HEK293 (cell line): ENCODE data around the gene PXMP2.
A peak's percentile ranks its signal among the peaks of the same experiment; 100 is the strongest.

Source experiments
- CTCF ChIA-PET: fragments of 350-600 bp; formaldehyde crosslinking; extraction: SDS; loops from one replicate; lab custom pipeline; 2021; ENCODE audit warnings: antibody characterized with exemption; lab: Yijun Ruan, JAX
- POLR2A ChIA-PET: fragments of 300-600 bp; formaldehyde crosslinking; extraction: SDS; loops from one replicate; lab custom pipeline; 2020; ENCODE audit warnings: antibody characterized with exemption, inconsistent platforms; lab: Yijun Ruan, JAX
- H3K27ac ChIP-seq: fragments of 200-500 bp; sonication (Bioruptor generic); 2 replicates; pipeline ENCODE4 v1.5.1; 2014; ENCODE audit warnings: low read depth, low read length, control low read depth, inconsistent platforms; ENCODE audit errors: extremely low read depth
- H3K36me3 ChIP-seq, 2 experiments: fragments of 200-500 bp in 1 of 2; sonication (Bioruptor generic) in 1 of 2; 1 replicate in 1 of 2; 2 replicates in 1 of 2; pipeline ENCODE4 v1.5.1; 2014 to 2017; ENCODE audit warnings: inconsistent platforms in 2 of 2, low read length in 2 of 2; ENCODE audit not compliant: control insufficient read depth in 2 of 2, insufficient read depth in 1 of 2
- H3K4me1 ChIP-seq: fragments of 200-500 bp; sonication (Bioruptor generic); 2 replicates; pipeline ENCODE4 v1.5.1; 2014; ENCODE audit warnings: mild to moderate bottlenecking, low read length, inconsistent platforms; ENCODE audit not compliant: control insufficient read depth, insufficient read depth
- H3K4me3 ChIP-seq: 2 replicates; pipeline ENCODE4 v1.5.1; 2011; ENCODE audit warnings: low read depth, mild to moderate bottlenecking, control low read depth, low read length, moderate library complexity
- H3K9me3 ChIP-seq: fragments of 200-500 bp; sonication (Bioruptor generic); 2 replicates; pipeline ENCODE4 v1.5.1; 2014; ENCODE audit warnings: low read depth, low read length, inconsistent platforms; ENCODE audit not compliant: control insufficient read depth, insufficient read depth
- ATF2 ChIP-seq: fragments of 450-650 bp; formaldehyde crosslinking; IDR thresholded peaks from 2 replicates; pipeline ENCODE4 v1.5.1; 2016; ENCODE audit warnings: missing biosample characterization, missing genetic modification characterization, low read depth
- BCL11B ChIP-seq: fragments of 450-650 bp; formaldehyde crosslinking; IDR thresholded peaks from 2 replicates; pipeline ENCODE4 v1.5.1; 2016; ENCODE audit warnings: low read depth, missing biosample characterization, missing genetic modification characterization
- KLF1 ChIP-seq: fragments of 450-650 bp; formaldehyde crosslinking; IDR thresholded peaks from 2 replicates; pipeline ENCODE4 v1.5.1; 2016; ENCODE audit warnings: missing biosample characterization, missing genetic modification characterization
- OSR2 ChIP-seq: fragments of 450-650 bp; formaldehyde crosslinking; IDR thresholded peaks from 2 replicates; pipeline ENCODE4 v1.5.1; 2016; ENCODE audit warnings: missing biosample characterization, missing genetic modification characterization
- SP2 ChIP-seq: fragments of 450-650 bp; formaldehyde crosslinking; IDR thresholded peaks from 2 replicates; pipeline ENCODE4 v1.5.1; 2016; ENCODE audit warnings: missing biosample characterization, missing genetic modification characterization
- TRIM28 ChIP-seq: IDR thresholded peaks from 2 replicates; pipeline ENCODE4 v1.6.1; 2011; ENCODE audit warnings: low read length, control low read depth, borderline replicate concordance
- ZFP3 ChIP-seq: fragments of 450-650 bp; formaldehyde crosslinking; IDR thresholded peaks from 2 replicates; pipeline ENCODE4 v1.5.1; 2016; ENCODE audit warnings: low read depth, missing biosample characterization, missing genetic modification characterization
- ZNF10 ChIP-seq: fragments of 450-650 bp; formaldehyde crosslinking; IDR thresholded peaks from 2 replicates; pipeline ENCODE4 v1.5.1; 2017; ENCODE audit warnings: missing biosample characterization, missing genetic modification characterization
- ZNF175 ChIP-seq: fragments of 450-650 bp; formaldehyde crosslinking; IDR thresholded peaks from 2 replicates; pipeline ENCODE4 v1.5.1; 2016; ENCODE audit warnings: missing biosample characterization, missing genetic modification characterization
- ZNF366 ChIP-seq: fragments of 450-650 bp; formaldehyde crosslinking; conservative IDR thresholded peaks from 2 replicates; pipeline ENCODE4 v1.5.1; 2016; ENCODE audit warnings: missing biosample characterization, missing genetic modification characterization
- ZNF426 ChIP-seq: fragments of 450-650 bp; formaldehyde crosslinking; IDR thresholded peaks from 2 replicates; pipeline ENCODE4 v1.5.1; 2017; ENCODE audit warnings: missing biosample characterization, missing genetic modification characterization, mild to moderate bottlenecking, inconsistent platforms, moderate library complexity
- ZNF48 ChIP-seq: fragments of 450-650 bp; formaldehyde crosslinking; IDR thresholded peaks from 2 replicates; pipeline ENCODE4 v1.5.1; 2016; ENCODE audit warnings: missing biosample characterization, missing genetic modification characterization
- ZNF510 ChIP-seq: fragments of 450-650 bp; formaldehyde crosslinking; IDR thresholded peaks from 2 replicates; pipeline ENCODE4 v1.5.1; 2018; ENCODE audit warnings: mild to moderate bottlenecking, missing genetic modification characterization, missing biosample characterization; ENCODE audit not compliant: insufficient replicate concordance
- ZNF529 ChIP-seq: fragments of 450-650 bp; formaldehyde crosslinking; IDR thresholded peaks from 2 replicates; pipeline ENCODE4 v1.5.1; 2017; ENCODE audit warnings: missing genetic modification characterization, missing biosample characterization; ENCODE audit not compliant: insufficient replicate concordance
- ZNF776 ChIP-seq: fragments of 450-650 bp; formaldehyde crosslinking; IDR thresholded peaks from 2 replicates; pipeline ENCODE4 v1.5.0; 2017; ENCODE audit warnings: missing biosample characterization, missing genetic modification characterization, borderline replicate concordance
- TF ChIP-seq, protein P1 (sequence below): fragments of 450-650 bp; formaldehyde crosslinking; IDR thresholded peaks from 2 replicates; pipeline ENCODE4 v1.5.1; 2016; ENCODE audit warnings: missing biosample characterization, missing genetic modification characterization
- TF ChIP-seq, protein P2 (sequence below): fragments of 450-650 bp; formaldehyde crosslinking; IDR thresholded peaks from 2 replicates; pipeline ENCODE4 v1.5.1; 2017; ENCODE audit warnings: missing biosample characterization, missing genetic modification characterization

PXMP2 gene

GRCh38 chr12:132674561-132674960, 12.8 kb upstream of the PXMP2 start:
- peaks cover 55 to 93% of the 10 kb centered on the region in 2 experiments for H3K36me3 ChIP-seq
- H3K4me1 ChIP-seq, result no peaks in the 10 kb centered on the region
- H3K9me3 ChIP-seq, result no peaks in the 10 kb centered on the region
- ChIA-PET POLR2A (no interaction called here), CTCF (no interaction called here)
- no peak for TF ChIP-seq ZNF426
- no peak for TF ChIP-seq ZNF48 (tag by site-specific recombination)
- TF ChIP-seq ZNF366 (tag by site-specific recombination), result 0 out of 2 replicates have a peak, but pooled peaks have one; percentile 28
- TF ChIP-seq ZNF529 (tag by site-specific recombination), result no peak
- TF ChIP-seq, protein P1, sequence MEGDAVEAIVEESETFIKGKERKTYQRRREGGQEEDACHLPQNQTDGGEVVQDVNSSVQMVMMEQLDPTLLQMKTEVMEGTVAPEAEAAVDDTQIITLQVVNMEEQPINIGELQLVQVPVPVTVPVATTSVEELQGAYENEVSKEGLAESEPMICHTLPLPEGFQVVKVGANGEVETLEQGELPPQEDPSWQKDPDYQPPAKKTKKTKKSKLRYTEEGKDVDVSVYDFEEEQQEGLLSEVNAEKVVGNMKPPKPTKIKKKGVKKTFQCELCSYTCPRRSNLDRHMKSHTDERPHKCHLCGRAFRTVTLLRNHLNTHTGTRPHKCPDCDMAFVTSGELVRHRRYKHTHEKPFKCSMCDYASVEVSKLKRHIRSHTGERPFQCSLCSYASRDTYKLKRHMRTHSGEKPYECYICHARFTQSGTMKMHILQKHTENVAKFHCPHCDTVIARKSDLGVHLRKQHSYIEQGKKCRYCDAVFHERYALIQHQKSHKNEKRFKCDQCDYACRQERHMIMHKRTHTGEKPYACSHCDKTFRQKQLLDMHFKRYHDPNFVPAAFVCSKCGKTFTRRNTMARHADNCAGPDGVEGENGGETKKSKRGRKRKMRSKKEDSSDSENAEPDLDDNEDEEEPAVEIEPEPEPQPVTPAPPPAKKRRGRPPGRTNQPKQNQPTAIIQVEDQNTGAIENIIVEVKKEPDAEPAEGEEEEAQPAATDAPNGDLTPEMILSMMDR, result no peak
- TF ChIP-seq BCL11B (tag by site-specific recombination), result no peak
- TF ChIP-seq ZNF776 (tag by site-specific recombination), result no peak
- TF ChIP-seq ATF2 (tag by site-specific recombination), result no peak
- H3K4me3 ChIP-seq, result no peak overlapping the region
- H3K27ac ChIP-seq, result no peak overlapping the region

DNA sequence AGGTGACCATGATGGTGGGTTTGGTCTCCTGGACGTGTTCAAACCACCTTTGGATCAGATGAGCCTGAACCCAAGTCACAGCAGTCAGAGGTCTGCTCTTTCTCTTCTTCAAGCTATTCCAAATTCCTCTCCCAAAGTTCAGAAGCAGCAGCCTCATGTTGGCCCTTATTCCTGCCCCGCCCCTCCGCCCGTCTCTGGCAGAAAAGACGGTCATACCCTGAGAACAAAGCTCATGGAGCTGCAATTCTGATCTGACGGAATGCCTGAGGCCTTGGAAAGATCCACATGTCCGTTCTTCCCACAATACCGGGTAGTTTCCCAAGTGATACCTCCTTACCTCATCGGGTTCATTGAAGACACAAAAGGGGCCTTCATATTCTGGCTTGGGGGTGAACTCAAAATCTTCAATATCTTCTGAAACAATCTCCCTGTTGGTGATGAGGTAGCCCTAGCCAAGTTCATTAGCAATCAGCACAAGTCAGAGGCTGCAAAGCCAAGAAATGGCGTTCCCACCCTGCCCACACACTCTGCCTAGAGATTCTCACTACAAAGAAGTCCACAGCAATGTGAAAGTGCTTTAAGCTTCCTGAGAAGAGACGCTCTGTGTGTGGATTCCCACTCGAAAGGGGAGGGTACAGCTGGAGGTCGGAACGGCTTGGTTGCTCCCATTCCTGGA, 11.5 kb upstream of the PXMP2 start:
- TF ChIP-seq ZNF10 (no peak), OSR2 (tag by site-specific recombination) (no peak), SP2 (tag by site-specific recombination) (no peak), KLF1 (peak; percentile 87), ZNF175 (no peak)
- TF ChIP-seq, protein P2, sequence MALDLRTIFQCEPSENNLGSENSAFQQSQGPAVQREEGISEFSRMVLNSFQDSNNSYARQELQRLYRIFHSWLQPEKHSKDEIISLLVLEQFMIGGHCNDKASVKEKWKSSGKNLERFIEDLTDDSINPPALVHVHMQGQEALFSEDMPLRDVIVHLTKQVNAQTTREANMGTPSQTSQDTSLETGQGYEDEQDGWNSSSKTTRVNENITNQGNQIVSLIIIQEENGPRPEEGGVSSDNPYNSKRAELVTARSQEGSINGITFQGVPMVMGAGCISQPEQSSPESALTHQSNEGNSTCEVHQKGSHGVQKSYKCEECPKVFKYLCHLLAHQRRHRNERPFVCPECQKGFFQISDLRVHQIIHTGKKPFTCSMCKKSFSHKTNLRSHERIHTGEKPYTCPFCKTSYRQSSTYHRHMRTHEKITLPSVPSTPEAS (tag by site-specific recombination), result no peak
- ChIA-PET CTCF (interaction anchor here (0.6 to 1.2 kb wide), 2 partner anchors 37 to 54 kb away, joined by 6 to 7 read pairs; no protein-coding TSS in a partner anchor), POLR2A (no interaction called here)
- Histone ChIP-seq H3K4me3 (no peak overlapping the region), H3K36me3 (peaks cover 56 to 99% of the 10 kb centered on the region in 2 experiments), H3K9me3 (no peaks in the 10 kb centered on the region), H3K4me1 (no peaks in the 10 kb centered on the region), H3K27ac (no peak overlapping the region)

GRCh38 chr12:132677492-132677891, 9.9 kb upstream of the PXMP2 start:
- CTCF ChIA-PET, result interaction anchor here (0.6 kb wide), 1 partner anchor 244 kb away, joined by 3 read pairs; no protein-coding TSS in a partner anchor
- POLR2A ChIA-PET, result no interaction called here
- Histone ChIP-seq H3K9me3 (no peaks in the 10 kb centered on the region), H3K36me3 (peaks cover 50 to 86% of the 10 kb centered on the region in 2 experiments), H3K4me3 (no peak overlapping the region), H3K27ac (no peak overlapping the region), H3K4me1 (no peaks in the 10 kb centered on the region)
- TF ChIP-seq ZFP3 (no peak), ZNF510 (tag by site-specific recombination) (peak; percentile 93), TRIM28 (no peak)
